ENCODE measurements around the gene ATG7. TPM values are rescaled to one million over a fixed set of nuclear protein-coding genes. Genes with fewer than 3 reads are reported as not detected.

ATG7 gene
- polyA plus RNA-seq (2011; rRNA removed) (30.2 and 41.2 TPM in 2 replicates), polyA plus RNA-seq (2017; fragmentation: RNase III; extraction: RNeasy Plus Mini Kit Qiagen cat#74134 plus additional on column Dnase treatment) (27.2 to 29.9 TPM (median 27.7 TPM) in 3 replicates), polyA minus RNA-seq (2011; rRNA and poly(A)+ RNA removed) (57.1 and 62.5 TPM in 2 replicates)
- polyA plus RNA-seq (2012; cell fraction: cytosol; rRNA removed), result 16.3 and 18.7 TPM in 2 replicates
- polyA plus RNA-seq (2012; cell fraction: nucleus; rRNA removed), result 28.9 and 47.1 TPM in 2 replicates

- ATAC-seq (peak; percentile 96 to 97), FAIRE-seq (no peak), DNase-seq (ENCODE audit: low read depth in 1 of 2, low spot score in 1 of 2) (peak; percentile 95 to 97)
- 2% methylated on average over 49 of the region's 51 CpGs for WGBS (ENCODE audit: missing lambda C conversion rate)
- Histone ChIP-seq H3K9me3 (no peaks in the 10 kb centered on the region), H3K4me1 (peaks cover 12% of the 10 kb centered on the region; the same call in 2 of the 3 replicates), H3K27ac (peak within 1 kb of the TSS; percentile 83 to 91), H3K4me3 (peak within 1 kb of the TSS; percentile 73), H3K4me2 (peak within 1 kb of the TSS; percentile 85)
- TF ChIP-seq NPAS2 (CRISPR knock-in tag; IDR thresholded peaks at IDR 0.05; ENCODE audit: borderline replicate concordance) (no peak), MYC (IDR thresholded peaks at IDR 0.05; ENCODE audit: borderline replicate concordance, low read length) (peak; percentile 46; the same call in 1 of the 2 replicates), KDM1A (IDR thresholded peaks at IDR 0.05; ENCODE audit: low read depth) (0 out of 2 replicates have a peak, but pooled peaks have one; percentile 18), RFX5 (IDR thresholded peaks at IDR 0.05) (no peak), NR3C1 (IDR thresholded peaks at IDR 0.05) (no peak), KDM5A (IDR thresholded peaks at IDR 0.05) (peak; percentile 69), JUN (IDR thresholded peaks at IDR 0.05) (peak; percentile 60 to 84; a peak in 4 of 5 replicates), CBX8 (IDR thresholded peaks at IDR 0.05) (no peak), BCL3 (IDR thresholded peaks at IDR 0.05) (peak; percentile 79; the same call in 2 of the 3 replicates), PHF8 (IDR thresholded peaks at IDR 0.05; ENCODE audit: borderline replicate concordance, low read depth) (peak; percentile 99), FOSB (CRISPR knock-in tag; IDR thresholded peaks at IDR 0.05) (0 out of 2 replicates have a peak, but pooled peaks have one; percentile 31), EP300 (IDR thresholded peaks at IDR 0.05) (no peak), POLR2A (IDR thresholded peaks at IDR 0.05; ENCODE audit: low read length) (peak; percentile 94), FOXS1 (CRISPR knock-in tag; IDR thresholded peaks at IDR 0.05) (no peak), MAFK (IDR thresholded peaks at IDR 0.05; ENCODE audit: partially characterized antibody) (peak; percentile 1), RCOR1 (IDR thresholded peaks at IDR 0.05; ENCODE audit: low read depth, low read length) (no peak), MAX (IDR thresholded peaks at IDR 0.05) (peak; percentile 76), FOSL2 (IDR thresholded peaks at IDR 0.05) (no peak), FOSL2 (CRISPR knock-in tag; IDR thresholded peaks at IDR 0.05) (peak; percentile 75), TP53 (CRISPR knock-in tag; IDR thresholded peaks at IDR 0.05) (0 out of 2 replicates have a peak, but pooled peaks have one; percentile 49), CBX2 (IDR thresholded peaks at IDR 0.05; ENCODE audit: borderline replicate concordance, low read depth) (no peak), RAD21 (conservative IDR thresholded peaks at IDR 0.05 in 1 of 2, IDR thresholded peaks at IDR 0.05 in 1 of 2) (no peak), CEBPB (IDR thresholded peaks at IDR 0.05) (peak; percentile 78 to 93; a peak in 3 of 4 replicates)
- ChIA-PET CTCF (interaction anchor here (0.6 to 3.9 kb wide), 9 partner anchors 13 to 212 kb away, joined by 3 to 15 read pairs (median 3); no protein-coding TSS in a partner anchor), POLR2A (interaction anchor here (0.6 to 2.1 kb wide), 13 partner anchors 8 to 117 kb away, joined by 3 to 29 read pairs (median 3); no protein-coding TSS in a partner anchor)
Observed at GRCh38 chr3:11271986-11272904, at the start of gene ATG7. TSS of gene ATG7 (plus strand) at chr3:11272397. CDS start at chr3:11298696, 26,299 bp downstream.

- H3K4me2 ChIP-seq, result peak overlapping the region; percentile 90; the same call in 2 of the 3 replicates
- no peak for DNase-seq (ENCODE audit: low read depth in 1 of 2, low spot score in 1 of 2)
- CTCF ChIA-PET, result interaction anchor here (1.0 to 3.7 kb wide), 4 partner anchors 12 to 164 kb away, joined by 3 to 13 read pairs (median 4); no protein-coding TSS in a partner anchor
- H3K4me3 ChIP-seq, result no peak overlapping the region
- no peak for ATAC-seq
- WGBS (ENCODE audit: missing lambda C conversion rate), result 81% methylated on average over 3 of the region's 3 CpGs
- POLR2A ChIA-PET, result no interaction called here
- H3K9me3 ChIP-seq, result no peaks in the 10 kb centered on the region
- no peak overlapping the region for H3K27ac ChIP-seq
- FAIRE-seq, result no peak
- peaks cover 6% of the 10 kb centered on the region; the same call in 1 of the 3 replicates for H3K4me1 ChIP-seq
- TF ChIP-seq CBX8 (IDR thresholded peaks at IDR 0.05), result no peak
- no peak for TF ChIP-seq ELK1 (IDR thresholded peaks at IDR 0.05; ENCODE audit: low read depth, low read length)
- TF ChIP-seq PBX3 (IDR thresholded peaks at IDR 0.05), result no peak
- TF ChIP-seq HOXB13 (CRISPR knock-in tag; IDR thresholded peaks at IDR 0.05; ENCODE audit: low read depth), result no peak
- TF ChIP-seq FOSL2 (IDR thresholded peaks at IDR 0.05), result no peak
- no peak for TF ChIP-seq FOSL2 (CRISPR knock-in tag; IDR thresholded peaks at IDR 0.05)
- no peak for TF ChIP-seq RFX5 (IDR thresholded peaks at IDR 0.05)
- TF ChIP-seq ESRRA (IDR thresholded peaks at IDR 0.05; ENCODE audit: borderline replicate concordance, low read length), result no peak
- no peak for TF ChIP-seq ZFP36 (IDR thresholded peaks at IDR 0.05; ENCODE audit: borderline replicate concordance, partially characterized antibody)
- no peak for TF ChIP-seq BHLHE40 (IDR thresholded peaks at IDR 0.05; ENCODE audit: low read depth, low read length)
- no peak for TF ChIP-seq SREBF2 (IDR thresholded peaks at IDR 0.05)
- no peak for TF ChIP-seq USF2 (IDR thresholded peaks at IDR 0.05)
- no peak for TF ChIP-seq KDM5A (IDR thresholded peaks at IDR 0.05)
Observed at GRCh38 chr3:11224010-11224409, 48.2 kb upstream of the ATG7 start.

Data from A549 (cell line).